PC-9 (cell line): ENCODE results near the gene CYP39A1. TPM values are rescaled to one million over a fixed set of nuclear protein-coding genes. Genes with fewer than 3 reads are reported as not detected.

Source experiments
- BruUV-seq: library from RNA; stranded (reverse); fragments of 400-500 nt; replicated peaks from 2 replicates; lab custom pipeline; 2021; lab: Mats Ljungman, UMichigan
- CTCF ChIA-PET: fragments of 300-600 bp; sonication (Branson Sonifier 250); formaldehyde crosslinking; loops from one replicate; lab custom pipeline; 2022; ENCODE audit warnings: antibody characterized with exemption; lab: Charles Lee
- POLR2A ChIA-PET: fragments of 300-600 bp; sonication (Branson Sonifier 250); formaldehyde crosslinking; loops from one replicate; lab custom pipeline; 2022; ENCODE audit warnings: antibody characterized with exemption; ENCODE audit not compliant: unreplicated experiment; lab: Charles Lee
- DNase-seq, 2 experiments: peaks; one replicate each; pipeline versions ENCODE4 v3.0.0 to v3.0.0-alpha.2; 2015 to 2022; ENCODE audit warnings: mixed read lengths in 1 of 2
- H2AFZ ChIP-seq: fragments of 200-600 bp; sonication (generic); 2 replicates; pipeline ENCODE4 v1.8.1; 2017; ENCODE audit warnings: antibody characterized with exemption
- H3F3A ChIP-seq: fragments of 200-600 bp; sonication (generic); 2 replicates; pipeline ENCODE4 v1.8.1; 2017; ENCODE audit warnings: antibody characterized with exemption, mild to moderate bottlenecking, low read depth; ENCODE audit not compliant: insufficient read depth
- H3K27ac ChIP-seq: fragments of 200-600 bp; sonication (generic); 2 replicates; pipeline ENCODE4 v1.6.1; 2016; ENCODE audit warnings: mixed run types
- H3K27me3 ChIP-seq: fragments of 200-600 bp; sonication (generic); 2 replicates; pipeline ENCODE4 v1.6.1; 2016; ENCODE audit warnings: low read depth, mixed run types; ENCODE audit not compliant: insufficient read depth
- H3K36me3 ChIP-seq: fragments of 200-600 bp; sonication (generic); 2 replicates; pipeline ENCODE4 v1.6.1; 2016; ENCODE audit warnings: low read depth, mixed run types
- H3K4me1 ChIP-seq: fragments of 200-600 bp; sonication (generic); replicated peaks from 2 replicates; pipeline ENCODE4 v1.6.1; 2016; ENCODE audit warnings: mixed run types; ENCODE audit not compliant: insufficient read depth
- H3K4me2 ChIP-seq: fragments of 200-600 bp; sonication (generic); 2 replicates; pipeline ENCODE4 v1.6.1; 2017; ENCODE audit warnings: mixed run types
- H3K4me3 ChIP-seq: fragments of 200-600 bp; sonication (generic); 2 replicates; pipeline ENCODE4 v1.6.1; 2016; ENCODE audit warnings: mixed run types
- H3K79me2 ChIP-seq: fragments of 200-600 bp; sonication (generic); 2 replicates; pipeline ENCODE4 v1.6.1; 2017; ENCODE audit warnings: low read depth, mixed run types
- H3K9me2 ChIP-seq: fragments of 200-600 bp; sonication (generic); 2 replicates; pipeline ENCODE4 v1.8.1; 2017; ENCODE audit warnings: mild to moderate bottlenecking; ENCODE audit not compliant: insufficient read depth
- H3K9me3 ChIP-seq: fragments of 200-600 bp; sonication (generic); 2 replicates; pipeline ENCODE4 v1.8.1; 2016; ENCODE audit warnings: low read depth; ENCODE audit not compliant: insufficient read depth
- H4K20me1 ChIP-seq: fragments of 200-600 bp; sonication (generic); 2 replicates; pipeline ENCODE4 v1.8.1; 2017; ENCODE audit not compliant: insufficient read depth
- CTCF ChIP-seq: fragments of 200-600 bp; sonication (generic); conservative IDR thresholded peaks from 2 replicates; pipeline ENCODE4 v1.6.1; 2017; ENCODE audit warnings: mixed run types, antibody characterized with exemption, mild to moderate bottlenecking, moderate library complexity
- EZH2 ChIP-seq: fragments of 200-600 bp; sonication (generic); IDR thresholded peaks from 2 replicates; pipeline ENCODE4 v1.8.0; 2017; ENCODE audit warnings: antibody characterized with exemption, low read depth
- intact Hi-C: fragments of 100-400 bp; cut with micrococcal nuclease; formaldehyde crosslinking; loops from one replicate; pipeline ENCODE4 v1.10.0; 2022; ENCODE audit not compliant: unreplicated experiment
- total RNA-seq: library from RNA; stranded (reverse); gene quantifications from 2 replicates; pipeline ENCODE4 v1.2.3, GENCODE V29; 2021

Gene CYP39A1
- total RNA-seq, 1 experiment from 2014 or later = 5.6 TPM

- no peaks in the 10 kb centered on the region for H3K4me1 ChIP-seq
- H4K20me1 ChIP-seq = no peaks in the 10 kb centered on the region
- no peak overlapping the region for H3K4me3 ChIP-seq
- TF ChIP-seq EZH2 = no peak
- no peak for TF ChIP-seq CTCF
- BruUV-seq = no TSS peak
- H3K4me2 ChIP-seq = no peak overlapping the region
- H3K9me2 ChIP-seq = no peaks in the 10 kb centered on the region
- DNase-seq = no peak
- no peaks in the 10 kb centered on the region for H3K27me3 ChIP-seq
- H3K79me2 ChIP-seq = no peaks in the 10 kb centered on the region
- intact Hi-C loops = no loop called here
- H3K27ac ChIP-seq = no peak overlapping the region
- H2AFZ ChIP-seq = no peak overlapping the region
- ChIA-PET CTCF (no interaction called here), POLR2A (no interaction called here)
- H3F3A ChIP-seq = no peaks in the 10 kb centered on the region; the same call in 1 of the 2 replicates
- H3K9me3 ChIP-seq = no peaks in the 10 kb centered on the region
- H3K36me3 ChIP-seq = no peaks in the 10 kb centered on the region
These were observed 38.4 kb upstream of the CYP39A1 start for GRCh38 chr6:46690911-46691451.

GRCh38 chr6:46690141-46690755, 37.6 kb upstream of the CYP39A1 start:
- H3K4me1 ChIP-seq = no peaks in the 10 kb centered on the region
- no peak for DNase-seq
- no peak overlapping the region for H3K27ac ChIP-seq
- no peaks in the 10 kb centered on the region; the same call in 1 of the 2 replicates for H3F3A ChIP-seq
- intact Hi-C loops = no loop called here
- no peaks in the 10 kb centered on the region for H3K36me3 ChIP-seq
- no peaks in the 10 kb centered on the region for H3K9me2 ChIP-seq
- POLR2A ChIA-PET = no interaction called here
- CTCF ChIA-PET = no interaction called here
- no peaks in the 10 kb centered on the region for H3K27me3 ChIP-seq
- no TSS peak for BruUV-seq
- H2AFZ ChIP-seq = no peak overlapping the region
- H3K4me3 ChIP-seq = no peak overlapping the region
- no peaks in the 10 kb centered on the region for H4K20me1 ChIP-seq
- TF ChIP-seq CTCF = no peak
- no peak for TF ChIP-seq EZH2
- H3K79me2 ChIP-seq = no peaks in the 10 kb centered on the region
- no peaks in the 10 kb centered on the region for H3K9me3 ChIP-seq
- H3K4me2 ChIP-seq = no peak overlapping the region

DNA sequence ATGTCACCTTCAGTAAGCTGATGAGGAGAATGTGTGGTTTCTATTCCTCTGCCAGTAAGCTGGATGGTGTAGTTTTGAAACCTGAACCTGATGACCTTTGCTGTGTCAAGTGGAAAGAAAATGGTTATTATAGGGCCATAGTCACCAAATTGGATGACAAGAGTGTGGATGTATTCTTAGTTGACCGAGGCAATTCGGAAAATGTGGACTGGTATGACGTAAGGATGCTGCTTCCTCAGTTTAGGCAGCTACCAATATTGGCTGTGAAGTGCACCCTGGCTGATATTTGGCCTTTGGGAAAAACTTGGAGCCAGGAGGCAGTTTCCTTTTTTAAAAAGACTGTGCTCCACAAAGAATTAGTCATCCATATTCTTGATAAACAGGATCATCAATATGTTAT, 37.0 kb upstream of the CYP39A1 start:
- H3K9me2 ChIP-seq = no peaks in the 10 kb centered on the region
- intact Hi-C loops = no loop called here
- DNase-seq = no peak
- H3K4me3 ChIP-seq = no peak overlapping the region
- H3K79me2 ChIP-seq = no peaks in the 10 kb centered on the region
- BruUV-seq = no TSS peak
- H4K20me1 ChIP-seq = no peaks in the 10 kb centered on the region
- H3F3A ChIP-seq = peaks cover 6% of the 10 kb centered on the region; the same call in 1 of the 2 replicates
- CTCF ChIA-PET = no interaction called here
- H3K4me2 ChIP-seq = no peak overlapping the region
- 0 out of 2 replicates have a peak, but pooled peaks cover 6% of the 10 kb centered on the region for H3K4me1 ChIP-seq
- H3K27me3 ChIP-seq = no peaks in the 10 kb centered on the region
- H3K27ac ChIP-seq = no peak overlapping the region
- no peaks in the 10 kb centered on the region for H3K9me3 ChIP-seq
- no peaks in the 10 kb centered on the region for H3K36me3 ChIP-seq
- H2AFZ ChIP-seq = no peak overlapping the region
- POLR2A ChIA-PET = no interaction called here
- no peak for TF ChIP-seq EZH2
- no peak for TF ChIP-seq CTCF
